GM18868 (cell line): ENCODE results near the gene FAM228A.
"Not testable (repeated sequence)": the region's sequence is repeated elsewhere in the genome, so short reads cannot be mapped to it uniquely, and the experiment has no call there.

Experiments
- ATAC-seq: cut with Tn5 transposase; IDR thresholded peaks from one replicate; pipeline ENCODE4 v1.9.1; 2021; ENCODE audit warnings: mild to moderate bottlenecking, moderate library complexity; ENCODE audit not compliant: unreplicated experiment

FAM228A gene

GRCh38 chr2:24190503-24190902 lies 15.7 kb downstream of the FAM228A start:
- no peak for ATAC-seq

GRCh38 chr2:24191156-24191555 lies 16.3 kb downstream of the FAM228A start:
- no peak for ATAC-seq

- no peak for ATAC-seq
Measured at GRCh38 chr2:24191848-24192247, 17.0 kb downstream of the FAM228A start.

- ATAC-seq = not testable (repeated sequence)
Measured at GRCh38 chr2:24197213-24197612, 22.4 kb downstream of the FAM228A start.

- no peak for ATAC-seq
Measured at GRCh38 chr2:24199968-24200590, 25.2 kb downstream of the FAM228A start.

- ATAC-seq = no peak
Measured at GRCh38 chr2:24200799-24201198, 25.9 kb downstream of the FAM228A start.

- ATAC-seq = no peak
Measured at GRCh38 chr2:24203029-24203786, 28.4 kb downstream of the FAM228A start.

- ATAC-seq = no peak
Measured at GRCh38 chr2:24203787-24204150, 28.9 kb downstream of the FAM228A start.

- no peak for ATAC-seq
Measured at GRCh38 chr2:24204505-24204904, 29.7 kb downstream of the FAM228A start.

- ATAC-seq = no peak
Measured at GRCh38 chr2:24205131-24205530, 30.3 kb downstream of the FAM228A start.

GRCh38 chr2:24206242-24206641 lies 31.4 kb downstream of the FAM228A start:
- ATAC-seq = no peak

GRCh38 chr2:24206714-24207113 lies 31.9 kb downstream of the FAM228A start:
- no peak for ATAC-seq

- no peak for ATAC-seq
Measured at GRCh38 chr2:24207359-24207758, 32.5 kb downstream of the FAM228A start.

- ATAC-seq = no peak
Measured at GRCh38 chr2:24208490-24208889, 33.6 kb downstream of the FAM228A start.

GRCh38 chr2:24209389-24210105 lies 34.7 kb downstream of the FAM228A start:
- ATAC-seq = no peak

GRCh38 chr2:24210106-24210455 lies 35.2 kb downstream of the FAM228A start:
- no peak for ATAC-seq

GRCh38 chr2:24210723-24211122 lies 35.9 kb downstream of the FAM228A start:
- ATAC-seq = no peak

- ATAC-seq = no peak
Measured at GRCh38 chr2:24211408-24211807, 36.6 kb downstream of the FAM228A start.

- ATAC-seq = peak; percentile 99
Measured at GRCh38 chr2:24214880-24215279, 40.0 kb downstream of the FAM228A start.

GRCh38 chr2:24220554-24221291 lies 45.9 kb downstream of the FAM228A start:
- no peak for ATAC-seq

- ATAC-seq = no peak
Measured at GRCh38 chr2:24221343-24222050, 46.6 kb downstream of the FAM228A start.
